SH-SY5Y (cell line): ENCODE measurements around the gene RNFT2.

Experiments used
- GATA2 ChIP-seq: IDR thresholded peaks from 2 replicates; pipeline ENCODE4 v1.6.1; 2011; ENCODE audit warnings: mild to moderate bottlenecking, low read depth, low read length
- GATA3 ChIP-seq: IDR thresholded peaks from 2 replicates; pipeline ENCODE4 v1.6.1; 2011; ENCODE audit warnings: low read depth, mild to moderate bottlenecking, low read length, moderate library complexity

- no peak for TF ChIP-seq GATA3
- TF ChIP-seq GATA2: no peak
These were observed 117.8 kb downstream of the RNFT2 start for GRCh38 chr12:116855744-116856470.
